IPS-18c (cell line): Measurements from ENCODE around the gene GIMD1.
A peak's percentile ranks its signal among the peaks of the same experiment; 100 is the strongest.
"Not testable (repeated sequence)": the region's sequence is repeated elsewhere in the genome, so short reads cannot be mapped to it uniquely, and the experiment has no call there.

Experiments used
- H3K4me3 ChIP-seq: 2 replicates; pipeline ENCODE4 v1.7.0; 2013; ENCODE audit warnings: low read depth, mild to moderate bottlenecking, low read length, moderate library complexity; ENCODE audit not compliant: insufficient read depth
- H3K9me3 ChIP-seq: one replicate; pipeline ENCODE4 v1.6.1; 2013; ENCODE audit warnings: mild to moderate bottlenecking, low read length, moderate library complexity; ENCODE audit not compliant: control insufficient read depth, insufficient read depth

GIMD1 gene

DNA sequence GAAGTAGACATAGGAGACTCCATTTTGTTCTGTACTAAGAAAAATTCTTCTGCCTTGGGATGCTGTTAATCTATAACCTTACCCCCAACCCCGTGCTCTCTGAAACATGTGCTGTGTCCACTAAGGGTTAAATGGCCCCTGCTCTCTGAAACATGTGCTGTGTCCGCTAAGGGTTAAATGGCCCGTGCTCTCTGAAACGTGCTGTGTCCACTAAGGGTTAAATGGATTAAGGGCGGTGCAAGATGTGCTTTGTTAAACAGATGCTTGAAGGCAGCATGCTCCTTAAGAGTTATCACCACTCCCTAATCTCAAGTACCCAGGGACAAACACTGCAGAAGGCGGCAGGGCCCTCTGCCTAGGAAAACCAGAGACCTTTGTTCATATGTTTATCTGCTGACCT is 46.8 kb downstream of the GIMD1 start:
- H3K9me3 ChIP-seq, H3K4me3 ChIP-seq: not testable (repeated sequence)

DNA sequence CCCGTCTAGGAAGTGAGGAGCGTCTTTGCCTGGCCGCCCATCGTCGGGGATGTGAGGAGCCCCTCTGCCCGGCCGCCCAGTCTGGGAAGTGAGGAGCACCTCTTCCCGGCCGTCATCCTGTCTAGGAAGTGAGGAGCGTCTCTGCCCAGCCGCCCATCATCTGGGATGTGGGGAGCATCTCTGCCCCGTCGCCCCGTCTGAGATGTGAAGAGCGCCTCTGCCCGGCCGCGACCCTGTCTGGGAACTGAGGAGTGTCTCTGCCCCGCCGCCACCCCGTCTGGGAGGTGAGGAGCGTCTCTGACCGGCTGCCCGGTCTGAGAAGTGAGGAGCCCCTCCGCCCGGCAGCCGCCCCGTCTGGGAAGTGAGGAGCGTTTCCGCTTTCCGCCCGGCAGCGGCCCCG is 47.4 kb downstream of the GIMD1 start:
- H3K4me3 ChIP-seq, H3K9me3 ChIP-seq: not testable (repeated sequence)

DNA sequence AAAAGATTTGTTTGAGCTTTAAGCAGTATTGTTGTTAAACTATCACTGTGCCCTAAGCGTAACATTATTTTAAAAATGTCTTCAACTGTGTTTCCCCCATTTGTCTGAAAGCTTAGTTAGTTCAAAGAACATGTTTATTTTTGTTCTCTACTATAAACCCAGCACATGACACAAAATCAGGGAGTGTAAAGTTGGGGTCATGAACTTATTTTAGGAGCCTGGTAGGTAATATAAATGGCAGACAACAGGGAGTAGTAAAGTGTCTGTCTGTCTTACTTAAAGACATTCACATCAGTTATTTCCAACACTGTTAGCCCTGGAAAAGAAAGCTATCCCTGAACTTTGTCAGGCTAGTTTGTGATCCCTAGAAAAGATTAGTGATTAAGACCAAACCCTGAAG is 48.3 kb downstream of the GIMD1 start:
- no peak overlapping the region for H3K4me3 ChIP-seq
- peaks cover 3% of the 10 kb centered on the region for H3K9me3 ChIP-seq

DNA sequence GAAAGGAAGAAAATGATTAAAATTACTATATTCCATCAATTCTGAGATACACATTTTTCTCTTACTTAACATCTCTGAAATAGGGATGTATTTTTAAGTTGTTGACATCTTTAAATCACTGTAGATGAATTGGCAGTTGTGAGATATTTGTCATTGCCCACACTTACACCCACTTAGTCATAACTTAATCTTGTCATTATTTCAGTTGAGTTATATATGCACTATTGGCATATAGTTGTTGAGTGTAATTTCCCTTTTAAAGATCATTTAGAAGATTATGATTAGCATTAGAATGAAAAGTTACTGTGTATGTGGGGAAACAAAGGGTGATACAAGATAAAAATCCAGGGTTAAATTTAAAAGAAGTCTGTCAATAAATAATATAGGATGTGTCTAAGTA is 50.1 kb downstream of the GIMD1 start:
- Histone ChIP-seq H3K4me3 (no peak overlapping the region), H3K9me3 (peaks cover 3% of the 10 kb centered on the region)

DNA sequence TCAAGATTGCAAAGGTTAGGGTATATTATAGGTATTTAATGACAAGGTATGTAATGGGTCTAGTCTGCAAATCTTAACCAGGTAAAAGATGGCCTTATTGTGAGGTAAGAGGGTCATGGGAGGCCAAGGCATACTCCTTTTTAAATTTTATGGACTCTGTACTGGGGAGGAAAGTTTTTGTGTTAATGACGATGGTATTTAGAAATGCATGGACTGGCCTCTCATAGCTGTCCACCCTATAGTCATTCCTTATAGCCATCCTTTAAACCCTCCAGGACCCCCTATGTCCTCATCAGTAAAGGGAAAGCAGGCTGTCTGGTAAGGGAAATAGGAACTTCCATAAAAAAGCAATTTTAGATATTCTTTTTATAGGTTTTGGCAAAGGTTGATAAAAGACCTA is 50.8 kb downstream of the GIMD1 start:
- peaks cover 3% of the 10 kb centered on the region for H3K9me3 ChIP-seq

DNA sequence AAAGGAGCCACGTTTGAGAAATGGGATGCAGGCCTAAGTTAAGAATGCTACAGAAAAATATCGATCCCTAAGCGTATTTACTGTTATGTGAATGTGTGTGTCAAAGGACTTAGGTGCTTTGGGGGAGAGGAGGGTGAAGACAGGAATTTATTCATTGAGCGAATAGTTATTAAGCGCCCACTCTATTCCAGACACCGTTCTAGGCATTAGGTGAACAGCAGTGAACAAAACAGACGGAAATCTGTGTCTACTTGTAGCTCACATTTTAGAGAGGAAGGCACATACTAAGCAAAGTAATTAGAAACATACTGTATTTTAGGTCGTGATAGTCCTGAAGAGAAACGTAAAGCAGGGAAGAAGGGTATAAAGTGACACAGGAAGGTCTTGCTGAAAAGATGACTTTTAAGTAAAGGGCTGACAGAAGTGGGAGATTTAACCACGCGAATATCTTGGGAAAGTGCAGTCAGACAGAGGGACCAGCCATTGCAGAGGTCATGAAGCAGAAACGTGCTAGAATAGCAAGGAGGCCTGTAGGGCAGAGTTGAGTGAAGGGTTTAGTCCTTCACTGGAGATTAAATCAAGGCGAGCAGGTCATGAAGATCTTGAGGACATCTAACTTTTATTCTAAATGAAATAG is 51.7 kb downstream of the GIMD1 start:
- peak overlapping the region; percentile 89 for H3K4me3 ChIP-seq
- H3K9me3 ChIP-seq = peaks cover 3% of the 10 kb centered on the region

More for the DNA sequence above, 50.8 kb downstream of the GIMD1 start:
- no peak overlapping the region for H3K4me3 ChIP-seq

DNA sequence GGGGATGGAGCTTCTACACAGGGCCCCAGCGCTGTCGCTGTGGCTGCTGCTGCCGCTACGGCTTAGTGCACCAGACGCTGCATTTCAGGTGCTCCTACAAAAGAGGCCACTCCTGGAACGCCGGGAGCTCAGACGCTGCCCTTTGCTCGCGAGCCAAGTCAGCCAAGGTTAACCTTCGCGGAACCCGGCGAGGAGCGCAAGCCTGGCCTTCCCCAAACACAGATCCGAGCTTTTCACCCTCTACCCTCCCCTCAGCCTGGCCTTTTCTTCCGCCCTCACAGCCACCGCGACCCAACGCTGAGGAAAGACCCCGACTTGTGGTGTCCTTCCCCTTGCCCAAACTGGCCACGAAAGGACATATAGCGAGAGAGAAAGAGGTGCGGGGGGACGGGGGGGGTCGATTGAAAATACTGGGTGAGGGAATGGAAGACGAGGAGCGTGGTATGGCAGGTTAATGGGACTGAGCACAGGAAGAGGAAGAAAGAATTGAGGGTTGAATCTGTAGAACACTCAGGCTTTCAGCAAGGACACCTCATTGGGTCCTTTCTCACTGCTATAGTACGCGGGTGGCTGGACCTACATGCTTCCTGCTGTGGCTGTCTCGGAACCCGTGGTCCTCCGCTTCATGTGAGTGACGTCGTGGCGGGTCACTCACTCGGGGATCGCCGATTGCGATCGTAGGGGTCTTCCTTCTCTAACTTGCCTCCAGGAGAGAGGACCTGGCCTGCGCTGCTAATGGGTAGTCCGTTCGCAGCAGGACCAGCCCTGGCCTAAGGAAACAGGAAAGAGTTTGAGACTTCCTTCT is 52.4 kb downstream of the GIMD1 start, which contains the start of the genes AIMP1 and TBCK:
Gene AIMP1, plus strand, starts transcription at position 583 of the 805 bp plus-strand sequence. CDS start 8,460 bp downstream, outside the sequence.
Gene TBCK, minus strand, starts transcription at position 242 of the 805 bp plus-strand sequence. CDS start 7,249 bp downstream, outside the sequence.
- H3K9me3 ChIP-seq = peaks cover 3% of the 10 kb centered on the region
- peak within 1 kb of the TSS; percentile 89 for H3K4me3 ChIP-seq

DNA sequence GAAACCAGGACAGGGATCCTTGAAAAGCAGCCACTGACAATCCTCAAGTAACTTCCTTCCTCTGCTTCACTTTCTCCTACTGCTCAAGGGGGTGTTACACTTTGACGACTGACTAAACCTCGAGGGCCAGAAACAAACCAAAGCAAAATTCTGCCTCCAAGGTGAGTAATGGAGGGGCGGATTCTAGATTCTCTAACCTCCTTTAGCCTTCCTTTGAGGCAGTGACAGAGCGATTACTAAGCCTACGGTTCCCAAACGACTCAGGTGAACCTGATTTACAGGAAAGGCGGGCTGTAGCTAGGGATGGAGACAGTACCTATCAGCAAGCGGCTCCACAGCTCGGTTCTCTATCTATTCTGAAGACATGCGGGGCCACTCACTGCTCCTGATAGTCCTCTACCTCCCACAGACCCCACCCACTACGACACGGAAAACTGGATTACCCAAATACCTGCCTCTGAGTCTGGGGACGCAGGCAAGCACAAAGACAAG is 53.1 kb downstream of the GIMD1 start:
- Histone ChIP-seq H3K4me3 (peak overlapping the region; percentile 89), H3K9me3 (peaks cover 3% of the 10 kb centered on the region)

DNA sequence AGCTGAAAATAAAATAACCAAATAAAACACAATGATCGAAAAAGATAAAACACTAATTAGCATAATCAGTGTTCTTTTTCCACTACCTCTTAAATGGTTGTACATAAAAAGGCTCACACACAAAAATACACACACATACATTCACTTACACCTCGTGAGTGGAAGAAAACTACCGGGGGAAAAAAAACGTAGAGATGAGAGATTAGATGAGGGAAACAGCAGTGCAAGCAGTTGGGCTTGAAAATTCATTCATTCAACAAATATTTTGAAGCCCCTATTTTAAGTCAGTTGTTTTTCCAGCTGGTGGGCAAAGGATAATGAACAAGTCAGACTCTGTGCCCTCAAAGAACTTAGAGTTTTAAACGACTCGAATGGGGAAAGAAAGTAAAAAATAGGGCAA is 53.6 kb downstream of the GIMD1 start:
- H3K4me3 ChIP-seq = peak overlapping the region; percentile 89; the same call in 1 of the 2 replicates

DNA sequence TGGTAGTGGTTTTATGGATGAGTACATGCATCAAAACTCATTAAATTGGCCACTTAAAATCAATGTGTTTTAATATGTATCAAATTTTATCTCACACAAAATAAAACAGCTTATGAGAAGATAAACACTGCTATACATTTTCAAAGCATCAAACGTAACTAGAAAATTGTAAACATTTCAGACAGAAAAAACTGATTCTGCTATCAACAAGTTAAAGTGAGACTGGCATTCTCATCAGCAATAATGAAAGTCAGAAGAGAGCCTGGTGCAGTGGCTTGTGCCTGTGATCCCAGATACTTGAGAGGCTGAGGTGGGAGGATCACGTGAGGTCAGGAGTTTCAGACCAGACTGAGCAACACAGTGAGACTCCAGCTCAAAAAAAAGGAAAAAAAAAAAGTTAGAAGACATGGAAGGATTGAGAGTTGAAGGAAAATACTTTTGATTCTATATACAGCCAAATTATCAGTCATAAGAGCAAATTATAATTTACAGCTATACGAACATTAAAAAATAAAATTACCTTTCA is 55.5 kb downstream of the GIMD1 start:
- Histone ChIP-seq H3K4me3 (no peak overlapping the region), H3K9me3 (no peaks in the 10 kb centered on the region)

More for the DNA sequence above, 53.6 kb downstream of the GIMD1 start:
- no peaks in the 10 kb centered on the region for H3K9me3 ChIP-seq

DNA sequence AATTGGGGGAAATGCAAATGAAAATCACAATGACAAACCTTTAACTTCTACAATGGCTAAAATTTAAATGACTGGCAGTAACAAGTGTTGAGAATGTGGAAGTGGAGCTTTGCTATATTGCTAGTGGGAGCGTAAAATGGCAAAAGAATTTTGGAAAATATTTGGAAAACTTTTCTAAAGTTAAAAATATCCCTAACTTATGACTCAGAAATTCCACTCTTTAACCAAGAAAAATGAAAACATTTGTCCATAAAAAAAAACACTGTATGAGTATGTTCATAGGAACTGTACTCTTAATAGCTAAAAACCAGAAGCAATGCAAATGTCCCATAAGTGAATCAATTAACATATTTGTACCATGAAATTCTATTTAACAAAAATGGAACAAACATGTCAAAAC is 56.2 kb downstream of the GIMD1 start:
- H3K9me3 ChIP-seq = no peaks in the 10 kb centered on the region
- H3K4me3 ChIP-seq = no peak overlapping the region
